NB4 (cell line): ENCODE data around the gene COLEC11.

Experiments used
- MYC ChIP-seq: IDR thresholded peaks from 2 replicates; pipeline ENCODE4 v1.6.1; 2011; ENCODE audit warnings: low read depth, low read length
- TF ChIP-seq, protein P1 (sequence below): IDR thresholded peaks from one replicate; pipeline ENCODE4 v1.5.1; 2012; ENCODE audit warnings: low read depth, low read length

DNA sequence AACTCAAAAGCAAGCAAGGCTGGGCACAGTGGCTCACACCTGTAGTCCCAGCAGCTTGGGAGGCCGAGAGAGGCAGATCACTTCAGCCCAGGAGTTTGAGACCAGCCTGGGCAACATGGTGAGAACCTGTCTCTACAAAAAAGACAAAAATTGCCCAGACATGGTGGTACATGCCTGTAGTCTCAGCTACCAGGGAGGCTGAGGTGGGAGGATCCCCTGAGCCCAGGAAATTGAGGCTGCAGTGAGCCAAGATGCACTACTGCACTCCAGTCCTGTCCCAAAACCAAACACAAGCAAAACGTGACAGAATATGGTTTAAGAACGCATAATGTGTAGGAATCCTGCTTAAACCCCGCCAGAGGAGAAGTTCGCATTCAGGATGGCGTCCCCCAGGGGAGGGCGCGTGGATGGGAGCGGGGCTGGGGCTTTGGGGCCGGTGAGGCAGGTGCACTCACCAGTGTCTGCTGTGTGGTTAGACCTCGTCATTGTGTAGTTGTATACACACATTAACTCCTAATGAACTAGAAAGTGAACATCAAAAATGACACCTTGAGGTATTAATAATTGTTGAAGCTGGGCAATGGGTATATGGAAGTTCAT, 5.4 kb downstream of the COLEC11 start:
- TF ChIP-seq, protein P1, sequence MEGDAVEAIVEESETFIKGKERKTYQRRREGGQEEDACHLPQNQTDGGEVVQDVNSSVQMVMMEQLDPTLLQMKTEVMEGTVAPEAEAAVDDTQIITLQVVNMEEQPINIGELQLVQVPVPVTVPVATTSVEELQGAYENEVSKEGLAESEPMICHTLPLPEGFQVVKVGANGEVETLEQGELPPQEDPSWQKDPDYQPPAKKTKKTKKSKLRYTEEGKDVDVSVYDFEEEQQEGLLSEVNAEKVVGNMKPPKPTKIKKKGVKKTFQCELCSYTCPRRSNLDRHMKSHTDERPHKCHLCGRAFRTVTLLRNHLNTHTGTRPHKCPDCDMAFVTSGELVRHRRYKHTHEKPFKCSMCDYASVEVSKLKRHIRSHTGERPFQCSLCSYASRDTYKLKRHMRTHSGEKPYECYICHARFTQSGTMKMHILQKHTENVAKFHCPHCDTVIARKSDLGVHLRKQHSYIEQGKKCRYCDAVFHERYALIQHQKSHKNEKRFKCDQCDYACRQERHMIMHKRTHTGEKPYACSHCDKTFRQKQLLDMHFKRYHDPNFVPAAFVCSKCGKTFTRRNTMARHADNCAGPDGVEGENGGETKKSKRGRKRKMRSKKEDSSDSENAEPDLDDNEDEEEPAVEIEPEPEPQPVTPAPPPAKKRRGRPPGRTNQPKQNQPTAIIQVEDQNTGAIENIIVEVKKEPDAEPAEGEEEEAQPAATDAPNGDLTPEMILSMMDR, result no peak
- TF ChIP-seq MYC, result no peak
